Measurements from ENCODE around the gene FEM1C.

DNA sequence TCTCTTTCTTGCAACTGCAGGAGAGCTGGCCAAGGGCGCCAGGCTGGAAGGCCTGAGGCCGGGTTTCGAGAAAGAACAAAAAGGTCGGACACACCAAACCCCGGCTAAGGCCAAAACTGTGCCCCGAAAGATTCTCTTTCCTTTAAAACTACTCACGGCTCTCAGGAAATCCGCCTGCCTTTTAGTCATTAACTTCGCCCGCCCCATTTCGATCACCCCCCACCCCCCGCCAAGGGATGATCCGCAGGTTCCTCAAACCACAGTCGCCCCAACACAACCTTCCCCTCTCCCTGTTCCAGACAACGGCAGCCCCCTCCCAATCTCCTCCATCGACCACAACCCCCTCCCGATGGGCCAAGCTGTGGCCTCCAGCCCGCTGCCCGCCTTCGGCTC lies 536 bp downstream of the FEM1C start:
- TF ChIP-seq ZNF8 (CRISPR knock-in tag; IDR thresholded peaks at IDR 0.05) (no peak), BACH2 (CRISPR knock-in tag; IDR thresholded peaks at IDR 0.05; ENCODE audit: borderline replicate concordance) (no peak)
- TF ChIP-seq, protein P1, sequence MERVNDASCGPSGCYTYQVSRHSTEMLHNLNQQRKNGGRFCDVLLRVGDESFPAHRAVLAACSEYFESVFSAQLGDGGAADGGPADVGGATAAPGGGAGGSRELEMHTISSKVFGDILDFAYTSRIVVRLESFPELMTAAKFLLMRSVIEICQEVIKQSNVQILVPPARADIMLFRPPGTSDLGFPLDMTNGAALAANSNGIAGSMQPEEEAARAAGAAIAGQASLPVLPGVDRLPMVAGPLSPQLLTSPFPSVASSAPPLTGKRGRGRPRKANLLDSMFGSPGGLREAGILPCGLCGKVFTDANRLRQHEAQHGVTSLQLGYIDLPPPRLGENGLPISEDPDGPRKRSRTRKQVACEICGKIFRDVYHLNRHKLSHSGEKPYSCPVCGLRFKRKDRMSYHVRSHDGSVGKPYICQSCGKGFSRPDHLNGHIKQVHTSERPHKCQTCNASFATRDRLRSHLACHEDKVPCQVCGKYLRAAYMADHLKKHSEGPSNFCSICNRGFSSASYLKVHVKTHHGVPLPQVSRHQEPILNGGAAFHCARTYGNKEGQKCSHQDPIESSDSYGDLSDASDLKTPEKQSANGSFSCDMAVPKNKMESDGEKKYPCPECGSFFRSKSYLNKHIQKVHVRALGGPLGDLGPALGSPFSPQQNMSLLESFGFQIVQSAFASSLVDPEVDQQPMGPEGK (CRISPR knock-in tag; IDR thresholded peaks at IDR 0.05; ENCODE audit: borderline replicate concordance), result no peak
